Fibroblast of villous mesenchyme (primary cell): ENCODE measurements around the gene RYR1. TPM values are rescaled to one million over a fixed set of nuclear protein-coding genes. Genes with fewer than 3 reads are reported as not detected.

Experiments used
- DNase-seq: peaks from one replicate; pipeline ENCODE4 v3.0.0-alpha.2; 2010; ENCODE audit warnings: low read depth
- H3K4me3 ChIP-seq: 2 replicates; pipeline ENCODE4 v1.5.1; 2011; ENCODE audit warnings: low read depth, mild to moderate bottlenecking, low read length
- CTCF ChIP-seq: IDR thresholded peaks from 2 replicates; pipeline ENCODE4 v1.5.1; 2012; ENCODE audit warnings: low read depth, mild to moderate bottlenecking, low read length; ENCODE audit not compliant: insufficient read depth
- total RNA-seq: library from RNA; depleted of rRNA; stranded (reverse); fragments of >200 nt; gene quantifications from 2 replicates; pipeline ENCODE4 v1.2.3, GENCODE V29; 2012

Gene RYR1
- total RNA-seq, 1 donor, result under 0.01 TPM

GRCh38 chr19:38580080-38580479 lies 146.6 kb downstream of the RYR1 start:
- no peak overlapping the region for H3K4me3 ChIP-seq
- no peak for TF ChIP-seq CTCF
- no peak for DNase-seq

DNA sequence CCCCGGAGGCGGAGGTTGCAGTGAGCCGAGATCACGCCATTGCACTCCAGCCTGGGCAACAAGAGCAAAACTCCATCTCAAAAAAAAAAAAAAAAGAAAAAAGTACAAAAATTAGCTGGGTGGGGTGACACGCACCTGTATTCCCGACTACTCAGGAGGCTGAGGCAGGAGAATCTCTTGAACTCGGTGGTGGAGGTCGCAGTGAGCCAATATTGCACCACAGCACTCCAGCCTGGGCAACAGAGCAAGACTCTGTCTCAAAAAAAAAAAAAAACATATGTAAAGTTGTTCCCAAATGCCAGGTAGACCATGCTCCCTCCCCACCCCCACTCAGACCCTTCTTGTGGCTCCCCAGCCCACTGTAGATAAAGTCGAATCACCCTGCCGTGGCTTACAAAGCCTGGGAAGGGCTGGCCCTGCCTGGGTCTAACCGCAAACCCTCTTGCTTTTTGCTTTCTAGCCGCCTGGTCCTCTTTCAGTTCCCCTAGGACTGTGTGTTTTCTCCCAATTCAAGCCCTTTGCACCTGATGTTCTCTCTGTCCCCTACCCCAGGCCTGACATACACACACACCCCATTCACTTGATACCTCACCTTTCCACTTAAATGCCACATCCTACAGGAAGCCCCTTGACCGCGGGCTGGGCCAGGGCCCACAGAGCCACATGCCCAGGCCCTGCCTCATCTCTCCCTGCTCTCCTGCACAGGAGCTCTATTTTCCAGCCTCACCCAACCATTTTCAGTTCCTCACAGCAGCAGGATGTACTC lies 149.9 kb downstream of the RYR1 start:
- no peak overlapping the region for H3K4me3 ChIP-seq
- DNase-seq, result no peak
- TF ChIP-seq CTCF, result no peak

DNA sequence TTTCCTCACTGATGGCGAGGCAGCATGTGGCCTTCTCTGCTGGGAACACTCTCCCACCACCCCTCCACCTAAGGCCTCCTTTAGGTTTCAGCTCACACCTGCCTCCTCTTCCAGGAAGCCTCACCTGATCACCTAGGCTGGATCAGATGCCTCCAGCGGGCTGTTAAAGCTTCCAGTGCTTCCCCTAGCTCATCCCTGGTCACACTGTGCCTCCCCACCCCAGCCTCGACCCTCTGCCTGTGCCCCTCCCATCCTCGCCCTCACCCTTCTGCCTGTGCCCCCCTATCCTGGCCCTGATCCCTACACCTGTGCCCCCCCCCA lies 150.5 kb downstream of the RYR1 start:
- H3K4me3 ChIP-seq, result no peak overlapping the region
- no peak for TF ChIP-seq CTCF
- DNase-seq, result no peak

GRCh38 chr19:38587562-38587961 lies 154.1 kb downstream of the RYR1 start:
- no peak overlapping the region for H3K4me3 ChIP-seq
- TF ChIP-seq CTCF, result no peak
- DNase-seq, result no peak

DNA sequence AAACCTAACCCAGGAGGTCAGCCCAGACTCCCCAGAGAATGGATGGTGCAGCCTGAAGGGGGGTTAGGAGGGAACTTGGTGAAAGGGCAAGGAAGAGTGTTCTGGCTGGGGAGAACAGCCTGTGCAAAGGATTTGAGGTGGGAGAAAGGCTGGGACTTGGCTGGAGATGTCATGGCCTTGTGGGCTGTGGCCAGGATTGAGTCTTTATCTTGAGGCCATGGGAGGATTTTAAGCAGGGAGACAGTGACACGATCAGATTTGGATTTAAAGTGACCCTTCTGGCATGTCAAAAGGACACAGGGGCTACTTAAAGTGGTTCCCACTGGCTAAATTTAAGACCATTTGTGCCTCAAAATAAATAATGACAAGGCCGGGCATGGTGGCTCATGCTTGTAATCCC lies 154.6 kb downstream of the RYR1 start:
- H3K4me3 ChIP-seq, result no peak overlapping the region
- TF ChIP-seq CTCF, result no peak
- DNase-seq, result no peak

- TF ChIP-seq CTCF, result no peak
- no peak for DNase-seq
Measured at GRCh38 chr19:38592940-38593339, 159.4 kb downstream of the RYR1 start.

More at GRCh38 chr19:38592940-38593339, 159.4 kb downstream of the RYR1 start:
- no peak overlapping the region for H3K4me3 ChIP-seq
